Keratinocyte (primary cell): ENCODE measurements around the gene PRUNE1. TPM values are rescaled to one million over a fixed set of nuclear protein-coding genes. Genes with fewer than 3 reads are reported as not detected.

ENCODE experiments used
- DNase-seq: peaks from one replicate; pipeline ENCODE4 v3.0.0-alpha.2; 2011; ENCODE audit warnings: low read depth, missing footprints, low spot score
- FAIRE-seq: peaks from 2 replicates; lab custom pipeline; 2011; peaks lifted over from hg19 to GRCh38; lab: Jason Lieb, UNC
- H2AFZ ChIP-seq: 2 replicates; pipeline ENCODE4 v1.6.0; 2012; ENCODE audit warnings: low read length, control low read depth, inconsistent platforms; ENCODE audit not compliant: control insufficient read depth
- H3K27ac ChIP-seq: 2 replicates; pipeline ENCODE4 v1.5.1; 2011; ENCODE audit warnings: low read length; ENCODE audit not compliant: control insufficient read depth, insufficient read depth
- H3K27me3 ChIP-seq: 3 replicates; pipeline ENCODE4 v1.6.0; 2011; ENCODE audit warnings: low read length; ENCODE audit not compliant: control insufficient read depth, insufficient read depth; ENCODE audit errors: extremely low read depth
- H3K36me3 ChIP-seq, 2 experiments: 2 replicates in 1 of 2; 3 replicates in 1 of 2; pipeline ENCODE4 v1.5.1; 2011; ENCODE audit warnings: low read length in 2 of 2, mild to moderate bottlenecking in 1 of 2; ENCODE audit not compliant: control insufficient read depth in 2 of 2, insufficient read depth in 2 of 2; ENCODE audit errors: extremely low read depth in 1 of 2
- H3K4me1 ChIP-seq: 3 replicates; pipeline ENCODE4 v1.5.1; 2011; ENCODE audit warnings: low read length; ENCODE audit not compliant: control insufficient read depth, insufficient read depth; ENCODE audit errors: extremely low read depth
- H3K4me2 ChIP-seq: 3 replicates; pipeline ENCODE4 v1.6.0; 2011; ENCODE audit warnings: low read depth, low read length; ENCODE audit not compliant: control insufficient read depth, insufficient read depth; ENCODE audit errors: extremely low read depth
- H3K4me3 ChIP-seq, 3 experiments: fragments of 200-600 bp in 1 of 3; sonication (generic) in 1 of 3; 2 replicates in 2 of 3; 3 replicates in 1 of 3; pipeline ENCODE4 v1.5.1; 2011 to 2016; ENCODE audit warnings: low read length in 3 of 3, mild to moderate bottlenecking in 3 of 3, control low read depth in 2 of 3, inconsistent platforms in 1 of 3, low read depth in 1 of 3, mixed read lengths in 1 of 3, mixed run types in 1 of 3, moderate library complexity in 1 of 3; ENCODE audit not compliant: control insufficient read depth in 2 of 3, insufficient read depth in 2 of 3; ENCODE audit errors: extremely low read depth in 1 of 3
- H3K79me2 ChIP-seq: 2 replicates; pipeline ENCODE4 v1.6.0; 2012; ENCODE audit warnings: low read length; ENCODE audit not compliant: control insufficient read depth, insufficient read depth
- H3K9ac ChIP-seq: 3 replicates; pipeline ENCODE4 v1.6.0; 2011; ENCODE audit warnings: low read length; ENCODE audit not compliant: control insufficient read depth, insufficient read depth; ENCODE audit errors: extremely low read depth
- H3K9me1 ChIP-seq: 3 replicates; pipeline ENCODE4 v1.6.0; 2011; ENCODE audit warnings: low read length; ENCODE audit not compliant: control insufficient read depth, insufficient read depth; ENCODE audit errors: extremely low read depth
- H3K9me3 ChIP-seq: 2 replicates; pipeline ENCODE4 v1.5.1; 2012; ENCODE audit warnings: low read depth, low read length; ENCODE audit not compliant: control insufficient read depth
- H4K20me1 ChIP-seq: 3 replicates; pipeline ENCODE4 v1.6.0; 2011; ENCODE audit warnings: low read length; ENCODE audit not compliant: control insufficient read depth, insufficient read depth; ENCODE audit errors: extremely low read depth
- EZH2 ChIP-seq: IDR thresholded peaks from one replicate; pipeline ENCODE4 v1.6.1; 2012; ENCODE audit warnings: inconsistent platforms, mild to moderate bottlenecking, low read length, moderate library complexity
- dilution Hi-C: fragments of 300-500 bp; cut with MboI; formaldehyde crosslinking; loops from one replicate; pipeline ENCODE4 v1.7.0; 2020; ENCODE audit warnings: low sequenced_read_pairs; ENCODE audit not compliant: extremely low pct_ligation_motif_present
- polyA plus RNA-seq, 5 experiments: library from polyadenylated mRNA; depleted of rRNA in 3 of 5; stranded (reverse) in 3 of 5; stranded (forward) in 1 of 5; unstranded in 1 of 5; fragments of >200 nt; gene quantifications; 1 replicate in 1 of 5; 2 replicates in 3 of 5; 3 replicates in 1 of 5; pipeline versions ENCODE4 v1.2.1 to v1.2.3, GENCODE V29; 2011 to 2012; ENCODE audit warnings: missing spikeins in 2 of 5, low read depth in 1 of 5, low replicate concordance in 1 of 5
- TF ChIP-seq, protein P1 (sequence below), 3 experiments: IDR thresholded peaks in 1 of 3; conservative IDR thresholded peaks in 1 of 3; optimal IDR thresholded peaks in 1 of 3; 2 replicates in 2 of 3; 3 replicates in 1 of 3; pipeline versions ENCODE3 to v1.5.1; 2011; ENCODE audit warnings: low read length in 3 of 3, mild to moderate bottlenecking in 3 of 3, moderate library complexity in 2 of 3, control low read depth in 1 of 3, inconsistent platforms in 1 of 3; ENCODE audit not compliant: insufficient read depth in 2 of 3; ENCODE audit errors: extremely low read depth in 1 of 3

PRUNE1 gene
- polyA plus RNA-seq, 1 donor (not counting 4 experiments of a cell fraction or from before 2014, with no cell fraction given): 15.4 TPM

GRCh38 chr1:151013518-151013917 is 5.3 kb downstream of the PRUNE1 start:
- Histone ChIP-seq H3K4me3 (no peak overlapping the region), H3K4me1 (peaks cover 11% of the 10 kb centered on the region), H3K4me2 (no peak overlapping the region), H3K27ac (no peak overlapping the region), H2AFZ (no peak overlapping the region), H3K9me1 (peaks cover 2% of the 10 kb centered on the region), H3K9ac (no peak overlapping the region), H4K20me1 (no peaks in the 10 kb centered on the region), H3K27me3 (no peaks in the 10 kb centered on the region), H3K79me2 (no peaks in the 10 kb centered on the region), H3K9me3 (no peaks in the 10 kb centered on the region), H3K36me3 (peaks cover 0 to 6% of the 10 kb centered on the region in 2 experiments)
- TF ChIP-seq, protein P1, sequence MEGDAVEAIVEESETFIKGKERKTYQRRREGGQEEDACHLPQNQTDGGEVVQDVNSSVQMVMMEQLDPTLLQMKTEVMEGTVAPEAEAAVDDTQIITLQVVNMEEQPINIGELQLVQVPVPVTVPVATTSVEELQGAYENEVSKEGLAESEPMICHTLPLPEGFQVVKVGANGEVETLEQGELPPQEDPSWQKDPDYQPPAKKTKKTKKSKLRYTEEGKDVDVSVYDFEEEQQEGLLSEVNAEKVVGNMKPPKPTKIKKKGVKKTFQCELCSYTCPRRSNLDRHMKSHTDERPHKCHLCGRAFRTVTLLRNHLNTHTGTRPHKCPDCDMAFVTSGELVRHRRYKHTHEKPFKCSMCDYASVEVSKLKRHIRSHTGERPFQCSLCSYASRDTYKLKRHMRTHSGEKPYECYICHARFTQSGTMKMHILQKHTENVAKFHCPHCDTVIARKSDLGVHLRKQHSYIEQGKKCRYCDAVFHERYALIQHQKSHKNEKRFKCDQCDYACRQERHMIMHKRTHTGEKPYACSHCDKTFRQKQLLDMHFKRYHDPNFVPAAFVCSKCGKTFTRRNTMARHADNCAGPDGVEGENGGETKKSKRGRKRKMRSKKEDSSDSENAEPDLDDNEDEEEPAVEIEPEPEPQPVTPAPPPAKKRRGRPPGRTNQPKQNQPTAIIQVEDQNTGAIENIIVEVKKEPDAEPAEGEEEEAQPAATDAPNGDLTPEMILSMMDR (optimal IDR thresholded peaks at IDR 0.05 in 1 of 3, IDR thresholded peaks at IDR 0.05 in 1 of 3, conservative IDR thresholded peaks at IDR 0.05 in 1 of 3; ENCODE audit: extremely low read depth in 1 of 3, insufficient read depth in 2 of 3, low read length in 3 of 3): no peak
- TF ChIP-seq EZH2: no peak
- dilution Hi-C loops: no loop called here
- DNase-seq: no peak
- no peak for FAIRE-seq

DNA sequence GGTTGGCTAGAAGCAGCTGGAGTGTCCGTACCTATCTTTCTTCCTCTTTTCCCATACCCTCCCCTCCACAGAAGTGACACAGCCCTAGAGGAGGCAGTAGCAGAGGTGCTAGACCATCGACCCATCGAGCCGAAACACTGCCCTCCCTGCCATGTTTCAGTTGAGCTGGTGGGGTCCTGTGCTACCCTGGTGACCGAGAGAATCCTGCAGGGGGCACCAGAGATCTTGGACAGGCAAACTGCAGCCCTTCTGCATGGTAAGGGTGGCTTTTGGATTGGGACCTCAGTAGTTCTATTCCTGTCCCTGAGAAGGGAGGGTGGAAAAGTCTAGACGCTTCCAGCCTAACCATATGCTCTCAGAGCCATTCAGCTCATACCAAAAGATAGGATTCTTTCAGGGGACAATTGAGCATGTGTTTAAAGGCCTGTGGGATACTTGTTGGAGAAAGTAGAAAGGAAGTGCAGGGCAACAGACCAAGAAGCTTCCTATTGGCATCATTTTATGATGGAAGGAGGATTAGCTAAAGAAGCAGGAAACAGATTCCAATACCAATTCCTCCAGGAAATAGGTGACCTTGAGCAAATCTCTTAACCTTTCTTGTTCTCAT is 16.4 kb downstream of the PRUNE1 start:
- no peak for TF ChIP-seq EZH2
- TF ChIP-seq, protein P1 (optimal IDR thresholded peaks at IDR 0.05 in 1 of 3, IDR thresholded peaks at IDR 0.05 in 1 of 3, conservative IDR thresholded peaks at IDR 0.05 in 1 of 3; ENCODE audit: extremely low read depth in 1 of 3, insufficient read depth in 2 of 3, low read length in 3 of 3): peak; percentile 81 to 91 (median 86)
- Histone ChIP-seq H3K4me3 (no peak overlapping the region), H3K36me3 (peaks cover 4 to 15% of the 10 kb centered on the region in 2 experiments), H3K4me2 (no peak overlapping the region), H3K9me1 (no peaks in the 10 kb centered on the region), H4K20me1 (no peaks in the 10 kb centered on the region), H2AFZ (no peak overlapping the region), H3K4me1 (no peaks in the 10 kb centered on the region), H3K79me2 (no peaks in the 10 kb centered on the region), H3K9ac (no peak overlapping the region), H3K27me3 (no peaks in the 10 kb centered on the region), H3K9me3 (no peaks in the 10 kb centered on the region), H3K27ac (no peak overlapping the region)
- DNase-seq (no peak), FAIRE-seq (peak; percentile 13)
- dilution Hi-C loops: no loop called here
